Endodermal cell (in vitro differentiated cells): ENCODE data around the gene CSNK1G1. TPM values are rescaled to one million over a fixed set of nuclear protein-coding genes. Genes with fewer than 3 reads are reported as not detected.

ENCODE experiments used
- DNase-seq: peaks from one replicate; pipeline ENCODE4 v3.0.0-alpha.2; 2017
- H3K27ac ChIP-seq: 2 replicates; pipeline ENCODE4 v1.5.1; 2013; ENCODE audit warnings: mild to moderate bottlenecking, low read depth, low read length, moderate library complexity
- H3K27me3 ChIP-seq: 2 replicates; pipeline ENCODE4 v1.6.1; 2013; ENCODE audit warnings: mild to moderate bottlenecking, low read length, moderate library complexity; ENCODE audit not compliant: insufficient read depth, control insufficient read depth, poor library complexity, severe bottlenecking
- H3K36me3 ChIP-seq: 2 replicates; pipeline ENCODE4 v1.7.0; 2013; ENCODE audit warnings: mild to moderate bottlenecking, low read length, moderate library complexity; ENCODE audit not compliant: control insufficient read depth, insufficient read depth
- H3K4me1 ChIP-seq: one replicate; pipeline ENCODE4 v1.7.0; 2013; ENCODE audit warnings: low read length; ENCODE audit not compliant: control insufficient read depth, insufficient read depth
- H3K4me3 ChIP-seq: 2 replicates; pipeline ENCODE4 v1.5.1; 2013; ENCODE audit warnings: mild to moderate bottlenecking, low read length, moderate library complexity
- H3K9ac ChIP-seq: 2 replicates; pipeline ENCODE4 v1.6.1; 2013; ENCODE audit warnings: mild to moderate bottlenecking, low read length, moderate library complexity; ENCODE audit not compliant: poor library complexity, severe bottlenecking; ENCODE audit errors: extremely low read depth
- H3K9me3 ChIP-seq: 2 replicates; pipeline ENCODE4 v1.6.1; 2013; ENCODE audit warnings: mild to moderate bottlenecking, low read length, moderate library complexity; ENCODE audit not compliant: control insufficient read depth
- H3K27ac Mint-ChIP-seq: 2 replicates; pipeline ENCODE4 v1.8.0; 2020; ENCODE audit warnings: mixed read lengths
- H3K27me3 Mint-ChIP-seq: 2 replicates; pipeline ENCODE4 v1.8.0; 2021; ENCODE audit warnings: mild to moderate bottlenecking, mixed read lengths; ENCODE audit not compliant: insufficient read depth
- H3K36me3 Mint-ChIP-seq: 2 replicates; pipeline ENCODE4 v1.8.0; 2020; ENCODE audit warnings: low read depth, mixed read lengths
- H3K4me1 Mint-ChIP-seq: 2 replicates; pipeline ENCODE4 v1.8.0; 2020; ENCODE audit warnings: mixed read lengths
- H3K4me3 Mint-ChIP-seq: 2 replicates; pipeline ENCODE4 v1.8.0; 2020; ENCODE audit warnings: mild to moderate bottlenecking, moderate library complexity, mixed read lengths
- H3K9me3 Mint-ChIP-seq: 2 replicates; pipeline ENCODE4 v1.8.0; 2020; ENCODE audit warnings: mild to moderate bottlenecking, mixed read lengths
- CTCF ChIP-seq: fragments of 200-600 bp; sonication (generic); conservative IDR thresholded peaks from 2 replicates; pipeline ENCODE4 v1.5.0; 2021; ENCODE audit warnings: antibody characterized with exemption, mild to moderate bottlenecking
- WGBS, 2 experiments: methylation state at CpG; one replicate each; pipeline versions ENCODE4 v1.1.5 to v1.1.7; 2013; ENCODE audit warnings: missing lambda C conversion rate in 2 of 2, mixed read lengths in 1 of 2; ENCODE audit not compliant: insufficient coverage in 1 of 2, insufficient read length in 1 of 2; 5-methylcytosine and 5-hydroxymethylcytosine counted together
- total RNA-seq, 2 donors: library from RNA; stranded (reverse); fragmentation: NEBNext Ultra II Directional in 1 of 2; extraction: Animal tissue kit (Norgen Biotek cat#: 25700) in 1 of 2; gene quantifications; 2 replicates in 1 of 2; 3 replicates in 1 of 2; pipeline ENCODE4 v1.2.1, GENCODE V29; 2021

The CSNK1G1 gene
- total RNA-seq, 2 donors from 2014 or later = 24.5 to 31.4 TPM

- H3K9ac ChIP-seq = no peak overlapping the region
- DNase-seq = no peak
- peaks cover 9% of the 10 kb centered on the region for H3K4me1 Mint-ChIP-seq
Observed at GRCh38 chr15:64197425-64197824, 158.5 kb downstream of the CSNK1G1 start.

GRCh38 chr15:64193971-64194370, 162.0 kb downstream of the CSNK1G1 start:
- Histone ChIP-seq H3K9me3 (no peaks in the 10 kb centered on the region), H3K27ac (peak overlapping the region; percentile 36), H3K36me3 (peaks cover 18% of the 10 kb centered on the region), H3K9ac (no peak overlapping the region), H3K4me1 (peaks cover 16% of the 10 kb centered on the region), H3K27me3 (no peaks in the 10 kb centered on the region), H3K4me3 (peak overlapping the region; percentile 61)
- Mint-ChIP-seq H3K4me3 (no peak overlapping the region), H3K4me1 (peaks cover 9% of the 10 kb centered on the region), H3K36me3 (peaks cover 27% of the 10 kb centered on the region), H3K27me3 (no peaks in the 10 kb centered on the region), H3K9me3 (no peaks in the 10 kb centered on the region), H3K27ac (peak overlapping the region; percentile 75)
- TF ChIP-seq CTCF = peak; percentile 41
- peak; percentile 51 for DNase-seq
- 74 to 81% methylated on average over 3 to 6 of the region's 6 CpGs for WGBS, 2 experiments

More at GRCh38 chr15:64197425-64197824, 158.5 kb downstream of the CSNK1G1 start:
- Mint-ChIP-seq H3K27me3 (no peaks in the 10 kb centered on the region), H3K27ac (no peak overlapping the region), H3K4me3 (no peak overlapping the region), H3K36me3 (peaks cover 29% of the 10 kb centered on the region), H3K9me3 (no peaks in the 10 kb centered on the region)
- Histone ChIP-seq H3K9me3 (no peaks in the 10 kb centered on the region), H3K4me3 (no peak overlapping the region), H3K36me3 (peaks cover 34% of the 10 kb centered on the region), H3K27me3 (no peaks in the 10 kb centered on the region), H3K4me1 (peaks cover 8% of the 10 kb centered on the region), H3K27ac (no peak overlapping the region)
- WGBS, 2 experiments = 88 to 100% methylated on average over 1 of the region's 1 CpG
- TF ChIP-seq CTCF = no peak

DNA sequence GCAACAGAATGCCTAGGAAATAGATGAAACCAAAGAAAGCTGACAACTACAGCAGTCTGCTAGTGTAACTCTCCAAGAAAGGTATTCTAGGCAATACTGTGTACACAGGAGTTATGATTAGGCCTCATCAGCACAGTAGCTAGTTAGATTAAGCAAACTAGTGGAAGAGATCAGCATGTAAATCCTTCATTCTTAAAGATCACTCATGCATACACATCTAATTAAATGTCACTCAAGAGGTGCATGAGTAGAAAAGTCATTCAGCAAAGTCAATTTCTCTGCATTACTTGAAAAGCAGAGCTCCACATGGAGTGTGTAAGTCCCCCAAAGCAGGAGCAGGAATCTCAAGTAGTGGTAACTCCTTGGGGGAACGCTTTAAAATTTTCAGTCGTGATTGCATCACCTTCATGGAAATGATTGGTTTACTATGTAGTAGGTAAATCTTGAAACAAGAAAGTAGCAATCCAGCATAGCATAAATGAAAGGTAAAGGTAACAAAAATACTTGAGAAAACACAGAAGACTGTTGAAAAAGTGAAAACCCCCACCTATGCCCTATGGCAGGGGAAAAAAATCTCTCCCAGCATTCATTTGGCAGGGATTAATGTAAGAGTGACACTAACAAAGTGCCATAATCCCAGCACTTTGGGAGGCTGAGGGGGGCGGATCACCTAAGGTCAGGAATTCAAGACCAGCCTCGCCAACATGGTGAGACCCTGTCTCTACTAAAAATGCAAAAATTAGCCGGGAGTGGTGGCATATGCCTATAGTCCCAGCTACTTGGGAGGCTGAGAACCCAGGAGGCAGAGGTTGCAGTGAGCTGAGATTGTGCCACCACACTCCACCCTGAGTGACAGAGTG, 163.8 kb downstream of the CSNK1G1 start:
- peaks cover 12% of the 10 kb centered on the region for H3K4me1 ChIP-seq
- WGBS, 2 experiments = 87 to 91% methylated on average over 5 of the region's 5 CpGs
- peaks cover 28% of the 10 kb centered on the region for H3K36me3 ChIP-seq
- no peak for DNase-seq
- no peak overlapping the region for H3K27ac ChIP-seq
- H3K4me3 ChIP-seq = peak overlapping the region; percentile 51
- Mint-ChIP-seq H3K27me3 (no peaks in the 10 kb centered on the region), H3K4me1 (peaks cover 7% of the 10 kb centered on the region), H3K27ac (no peak overlapping the region), H3K9me3 (no peaks in the 10 kb centered on the region), H3K36me3 (peaks cover 38% of the 10 kb centered on the region), H3K4me3 (no peak overlapping the region)
- no peak for TF ChIP-seq CTCF
- H3K27me3 ChIP-seq = no peaks in the 10 kb centered on the region
- no peaks in the 10 kb centered on the region for H3K9me3 ChIP-seq
- H3K9ac ChIP-seq = no peak overlapping the region
